Measurements from ENCODE around the gene BICRA.

DNA sequence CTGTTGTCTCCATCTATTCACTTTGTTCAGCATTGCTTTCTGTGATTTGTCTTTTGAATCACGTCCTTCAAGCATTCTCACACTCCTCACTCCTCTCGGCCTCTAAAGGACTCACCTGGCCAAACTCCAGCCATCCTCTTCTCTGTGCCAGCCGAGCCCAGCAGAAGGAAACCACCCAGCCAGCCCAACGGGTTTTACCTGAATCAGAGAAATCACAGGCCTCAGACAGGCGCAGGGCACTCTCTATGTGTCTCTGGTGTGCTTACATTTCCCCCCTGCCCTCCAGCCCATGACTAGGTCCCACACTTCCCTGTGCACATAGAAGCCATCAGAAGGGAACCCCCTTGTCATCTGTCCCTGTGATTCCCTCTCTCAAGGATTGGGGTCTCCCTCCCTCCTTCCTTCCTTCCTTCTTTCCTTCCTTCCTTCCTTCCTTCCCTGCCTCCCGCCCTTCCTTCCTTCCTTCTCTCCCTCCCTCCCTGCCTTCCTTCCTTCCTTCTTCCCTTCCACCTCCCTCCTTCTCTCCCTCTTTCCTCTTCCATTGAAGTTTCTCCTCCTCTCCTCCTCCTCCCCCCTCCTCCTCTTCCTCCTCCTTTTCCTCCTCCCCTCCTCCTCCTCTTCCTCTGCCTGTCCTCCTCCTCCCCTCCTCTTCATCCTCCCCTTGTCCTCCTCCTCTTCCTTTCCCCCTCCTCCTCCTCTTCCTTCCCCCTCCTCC, 27.2 kb upstream of the BICRA start:
- TF ChIP-seq, protein P1, sequence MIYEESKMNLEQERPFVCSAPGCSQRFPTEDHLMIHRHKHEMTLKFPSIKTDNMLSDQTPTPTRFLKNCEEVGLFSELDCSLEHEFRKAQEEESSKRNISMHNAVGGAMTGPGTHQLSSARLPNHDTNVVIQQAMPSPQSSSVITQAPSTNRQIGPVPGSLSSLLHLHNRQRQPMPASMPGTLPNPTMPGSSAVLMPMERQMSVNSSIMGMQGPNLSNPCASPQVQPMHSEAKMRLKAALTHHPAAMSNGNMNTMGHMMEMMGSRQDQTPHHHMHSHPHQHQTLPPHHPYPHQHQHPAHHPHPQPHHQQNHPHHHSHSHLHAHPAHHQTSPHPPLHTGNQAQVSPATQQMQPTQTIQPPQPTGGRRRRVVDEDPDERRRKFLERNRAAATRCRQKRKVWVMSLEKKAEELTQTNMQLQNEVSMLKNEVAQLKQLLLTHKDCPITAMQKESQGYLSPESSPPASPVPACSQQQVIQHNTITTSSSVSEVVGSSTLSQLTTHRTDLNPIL (CRISPR knock-in tag; IDR thresholded peaks at IDR 0.05; ENCODE audit: low read depth): no peak
- TF ChIP-seq RARB (CRISPR knock-in tag; IDR thresholded peaks at IDR 0.05) (no peak), ZFP3 (CRISPR knock-in tag; IDR thresholded peaks at IDR 0.05) (no peak), ISL1 (CRISPR knock-in tag; IDR thresholded peaks at IDR 0.05) (no peak), ZFP30 (CRISPR knock-in tag; IDR thresholded peaks at IDR 0.05) (no peak), ESRRG (CRISPR knock-in tag; IDR thresholded peaks at IDR 0.05) (no peak), CSDC2 (CRISPR knock-in tag; IDR thresholded peaks at IDR 0.05) (no peak), ZNF8 (CRISPR knock-in tag; IDR thresholded peaks at IDR 0.05) (no peak), SNAI2 (CRISPR knock-in tag; IDR thresholded peaks at IDR 0.05) (no peak), POU6F1 (CRISPR knock-in tag; IDR thresholded peaks at IDR 0.05; ENCODE audit: borderline replicate concordance, low read depth) (no peak)
- TF ChIP-seq, protein P2, sequence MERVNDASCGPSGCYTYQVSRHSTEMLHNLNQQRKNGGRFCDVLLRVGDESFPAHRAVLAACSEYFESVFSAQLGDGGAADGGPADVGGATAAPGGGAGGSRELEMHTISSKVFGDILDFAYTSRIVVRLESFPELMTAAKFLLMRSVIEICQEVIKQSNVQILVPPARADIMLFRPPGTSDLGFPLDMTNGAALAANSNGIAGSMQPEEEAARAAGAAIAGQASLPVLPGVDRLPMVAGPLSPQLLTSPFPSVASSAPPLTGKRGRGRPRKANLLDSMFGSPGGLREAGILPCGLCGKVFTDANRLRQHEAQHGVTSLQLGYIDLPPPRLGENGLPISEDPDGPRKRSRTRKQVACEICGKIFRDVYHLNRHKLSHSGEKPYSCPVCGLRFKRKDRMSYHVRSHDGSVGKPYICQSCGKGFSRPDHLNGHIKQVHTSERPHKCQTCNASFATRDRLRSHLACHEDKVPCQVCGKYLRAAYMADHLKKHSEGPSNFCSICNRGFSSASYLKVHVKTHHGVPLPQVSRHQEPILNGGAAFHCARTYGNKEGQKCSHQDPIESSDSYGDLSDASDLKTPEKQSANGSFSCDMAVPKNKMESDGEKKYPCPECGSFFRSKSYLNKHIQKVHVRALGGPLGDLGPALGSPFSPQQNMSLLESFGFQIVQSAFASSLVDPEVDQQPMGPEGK (CRISPR knock-in tag; IDR thresholded peaks at IDR 0.05; ENCODE audit: borderline replicate concordance): no peak

Measured in SK-N-SH treated with all-trans-retinoic acid at 6 μM for 48 hours (cell line).